ENCODE measurements around the gene KRTAP9-4.

KRTAP9-4 gene

DNA sequence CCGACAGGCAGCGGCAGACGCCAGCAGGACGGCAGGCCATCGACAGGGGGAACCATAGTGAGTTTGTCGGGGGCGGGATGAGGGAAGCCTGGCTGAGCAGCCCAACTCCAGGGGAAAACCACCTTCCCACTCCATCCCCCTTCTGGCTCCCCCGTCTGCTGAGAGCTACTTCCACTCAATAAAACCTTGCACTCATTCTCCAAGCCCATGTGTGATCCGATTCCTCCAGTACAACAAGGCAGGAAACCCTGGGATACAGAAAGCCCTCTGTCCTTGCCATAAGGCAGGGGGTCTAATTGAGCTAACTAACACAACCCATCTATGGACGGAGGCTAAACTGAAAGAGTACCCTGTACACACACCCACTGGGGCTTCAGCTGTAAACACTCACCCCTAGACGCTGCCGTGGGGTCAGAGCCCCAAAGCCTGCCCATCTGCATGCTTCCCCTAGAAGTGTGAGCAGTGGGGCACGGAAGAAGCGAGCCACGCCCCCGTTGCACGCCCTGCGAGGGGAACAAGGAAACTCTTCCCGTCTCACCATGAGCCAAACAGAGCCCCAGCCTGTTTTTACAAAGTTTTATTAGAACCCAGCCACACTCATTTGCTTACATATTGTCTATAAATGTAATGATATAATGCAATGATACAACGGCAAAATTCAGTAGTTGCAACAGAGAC is 49.1 kb downstream of the KRTAP9-4 start:
- TF ChIP-seq TAF1 (IDR thresholded peaks at IDR 0.05; ENCODE audit: borderline replicate concordance, insufficient read depth, low read length) (no peak), SIN3A (IDR thresholded peaks at IDR 0.05; ENCODE audit: borderline replicate concordance, insufficient read depth, low read length) (no peak), FOXP2 (optimal IDR thresholded peaks at IDR 0.05; ENCODE audit: borderline replicate concordance, extremely low read depth, extremely low read length, insufficient read depth) (no peak), POLR2AphosphoS5 (IDR thresholded peaks at IDR 0.05; ENCODE audit: low read depth, low read length) (no peak)
- TF ChIP-seq, protein P1, sequence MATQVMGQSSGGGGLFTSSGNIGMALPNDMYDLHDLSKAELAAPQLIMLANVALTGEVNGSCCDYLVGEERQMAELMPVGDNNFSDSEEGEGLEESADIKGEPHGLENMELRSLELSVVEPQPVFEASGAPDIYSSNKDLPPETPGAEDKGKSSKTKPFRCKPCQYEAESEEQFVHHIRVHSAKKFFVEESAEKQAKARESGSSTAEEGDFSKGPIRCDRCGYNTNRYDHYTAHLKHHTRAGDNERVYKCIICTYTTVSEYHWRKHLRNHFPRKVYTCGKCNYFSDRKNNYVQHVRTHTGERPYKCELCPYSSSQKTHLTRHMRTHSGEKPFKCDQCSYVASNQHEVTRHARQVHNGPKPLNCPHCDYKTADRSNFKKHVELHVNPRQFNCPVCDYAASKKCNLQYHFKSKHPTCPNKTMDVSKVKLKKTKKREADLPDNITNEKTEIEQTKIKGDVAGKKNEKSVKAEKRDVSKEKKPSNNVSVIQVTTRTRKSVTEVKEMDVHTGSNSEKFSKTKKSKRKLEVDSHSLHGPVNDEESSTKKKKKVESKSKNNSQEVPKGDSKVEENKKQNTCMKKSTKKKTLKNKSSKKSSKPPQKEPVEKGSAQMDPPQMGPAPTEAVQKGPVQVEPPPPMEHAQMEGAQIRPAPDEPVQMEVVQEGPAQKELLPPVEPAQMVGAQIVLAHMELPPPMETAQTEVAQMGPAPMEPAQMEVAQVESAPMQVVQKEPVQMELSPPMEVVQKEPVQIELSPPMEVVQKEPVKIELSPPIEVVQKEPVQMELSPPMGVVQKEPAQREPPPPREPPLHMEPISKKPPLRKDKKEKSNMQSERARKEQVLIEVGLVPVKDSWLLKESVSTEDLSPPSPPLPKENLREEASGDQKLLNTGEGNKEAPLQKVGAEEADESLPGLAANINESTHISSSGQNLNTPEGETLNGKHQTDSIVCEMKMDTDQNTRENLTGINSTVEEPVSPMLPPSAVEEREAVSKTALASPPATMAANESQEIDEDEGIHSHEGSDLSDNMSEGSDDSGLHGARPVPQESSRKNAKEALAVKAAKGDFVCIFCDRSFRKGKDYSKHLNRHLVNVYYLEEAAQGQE (IDR thresholded peaks at IDR 0.05; ENCODE audit: insufficient read depth in 1 of 2, low read depth in 2 of 2, low read length in 2 of 2) = no peak
